ENCODE data around the gene QSER1.

DNA sequence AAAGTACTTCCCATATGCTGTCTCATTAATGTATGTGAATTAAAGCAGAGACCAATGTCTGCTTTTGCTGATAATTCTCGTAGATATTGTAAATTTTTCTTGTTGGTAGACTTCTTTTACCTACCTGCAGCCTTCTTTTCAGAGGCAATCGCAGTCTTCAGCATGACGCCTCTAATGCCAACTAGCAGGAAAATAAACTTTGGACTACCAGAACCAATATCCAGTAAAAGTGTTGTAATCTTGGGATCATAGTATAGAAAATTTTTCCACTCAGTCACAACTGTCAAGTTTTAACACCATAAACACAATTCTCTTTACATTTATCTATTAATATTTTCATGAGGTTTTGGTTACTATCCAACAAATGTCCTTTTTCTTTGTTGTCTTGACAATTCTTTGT, 125.4 kb downstream of the QSER1 start:
- no peak for TF ChIP-seq POLR2A (IDR thresholded peaks at IDR 0.05)
- no peak for TF ChIP-seq POLR2AphosphoS5 (IDR thresholded peaks at IDR 0.05)
